GM18951 (cell line): ENCODE results near the gene CHEK2.
"Not testable (repeated sequence)": the region's sequence is repeated elsewhere in the genome, so short reads cannot be mapped to it uniquely, and the experiment has no call there.

Experiments used
- POLR2A ChIP-seq: IDR thresholded peaks from 4 replicates; pipeline ENCODE4 v1.6.1; 2011; ENCODE audit warnings: mild to moderate bottlenecking; ENCODE audit not compliant: insufficient read length, insufficient read depth; ENCODE audit errors: extremely low read depth
- in situ Hi-C: fragments of 300-500 bp; cut with MboI; formaldehyde crosslinking; loops from one replicate; pipeline ENCODE4 v1.12.0; 2022; ENCODE audit warnings: low sequenced_read_pairs, mixed read lengths, inconsistent platforms; ENCODE audit not compliant: unreplicated experiment

Gene CHEK2

DNA sequence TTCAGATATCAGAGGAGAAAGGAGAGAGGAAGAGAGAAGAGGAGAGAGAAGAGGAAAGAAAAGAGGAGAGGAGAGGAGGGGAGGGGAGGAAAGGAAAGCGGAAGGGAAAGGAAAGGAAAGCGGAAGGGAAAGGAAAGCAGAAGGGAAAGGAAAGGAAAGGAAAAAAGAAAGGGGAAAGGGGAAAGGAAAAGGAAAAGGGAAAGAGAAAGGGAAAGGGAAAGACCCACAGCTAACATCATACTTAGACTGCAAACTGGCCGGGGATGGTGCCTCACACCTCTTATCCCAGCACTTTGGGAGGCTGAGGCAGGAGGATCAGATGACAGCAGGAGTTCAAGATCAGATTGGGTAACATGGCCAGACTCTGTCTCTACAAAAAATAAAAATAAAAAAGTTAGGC, 11.4 kb downstream of the CHEK2 start:
- TF ChIP-seq POLR2A: no peak
- in situ Hi-C loops: no loop called here

- TF ChIP-seq POLR2A: no peak
- in situ Hi-C loops: no loop called here
Measured at GRCh38 chr22:28728621-28729313, 12.9 kb downstream of the CHEK2 start.

- in situ Hi-C loops: no loop called here
- TF ChIP-seq POLR2A: no peak
Measured at GRCh38 chr22:28728002-28728401, 13.6 kb downstream of the CHEK2 start.

GRCh38 chr22:28718044-28718443, 23.6 kb downstream of the CHEK2 start:
- in situ Hi-C loops: no loop called here
- no peak for TF ChIP-seq POLR2A

- in situ Hi-C loops: no loop called here
- no peak for TF ChIP-seq POLR2A
Measured at GRCh38 chr22:28716686-28717085, 24.9 kb downstream of the CHEK2 start.

DNA sequence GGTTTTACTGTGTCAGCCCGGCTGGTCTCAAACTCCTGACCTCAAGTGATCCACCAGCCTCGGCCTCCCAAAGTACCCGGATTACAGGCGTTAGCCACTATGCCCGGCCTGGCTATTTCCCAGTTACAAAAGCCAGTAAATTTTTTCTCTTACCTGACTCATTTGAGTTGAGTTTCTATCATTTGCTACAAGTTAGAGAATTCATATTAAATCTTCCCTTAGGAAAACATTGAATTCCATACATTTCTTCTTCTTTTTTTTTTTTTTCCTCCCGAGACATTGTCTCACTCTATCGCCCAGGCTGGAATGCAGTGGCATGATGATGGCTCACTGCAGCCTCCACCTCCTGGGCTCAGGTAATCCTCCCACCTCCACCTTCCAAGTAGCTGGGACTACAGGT, 26.0 kb downstream of the CHEK2 start:
- in situ Hi-C loops: no loop called here
- TF ChIP-seq POLR2A: no peak

GRCh38 chr22:28714043-28714628, 27.5 kb downstream of the CHEK2 start:
- in situ Hi-C loops: no loop called here

DNA sequence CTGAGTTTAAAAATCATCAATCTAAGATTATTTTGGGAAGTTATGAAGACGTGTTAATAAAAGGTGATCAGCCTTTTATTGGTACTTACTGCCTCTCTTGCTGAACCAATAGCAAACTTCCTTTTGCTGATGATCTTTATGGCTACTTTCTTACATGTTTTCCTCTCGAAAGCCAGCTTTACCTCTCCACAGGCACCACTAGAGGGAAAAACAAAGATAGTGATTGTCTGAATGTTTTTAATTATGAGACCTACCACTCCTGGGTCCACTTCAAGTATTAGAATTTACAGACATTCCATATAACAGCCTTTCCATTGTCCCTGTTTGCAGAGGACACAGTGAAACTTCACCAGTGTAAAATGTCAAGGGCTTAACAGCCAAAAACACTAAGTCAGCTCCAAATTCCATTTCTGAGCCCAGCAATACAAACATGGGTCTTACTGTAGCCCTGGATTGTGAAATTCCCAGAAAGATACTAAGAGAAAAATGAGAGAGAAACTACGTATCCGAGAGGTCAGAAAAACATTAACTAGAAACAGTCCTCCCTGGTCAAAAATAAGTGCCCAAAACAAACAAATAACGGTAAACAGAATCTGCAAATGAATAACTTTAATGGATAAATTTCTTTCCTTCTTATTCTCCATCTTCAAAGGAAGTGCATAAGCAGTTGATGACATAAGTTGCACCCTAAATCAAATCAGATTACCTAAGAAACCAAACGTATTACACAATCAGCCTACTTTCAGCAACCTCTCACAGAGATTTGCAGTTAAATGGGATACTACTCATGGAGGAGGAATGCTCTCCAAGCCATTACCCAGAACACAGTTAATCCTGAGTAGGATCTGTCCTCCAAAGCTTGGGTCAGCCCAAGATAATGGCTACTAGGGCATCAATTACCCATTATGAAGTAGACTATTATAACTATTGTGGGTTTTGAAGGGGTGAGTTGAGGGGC, 29.5 kb downstream of the CHEK2 start:
- TF ChIP-seq POLR2A: no peak
- in situ Hi-C loops: no loop called here

More at GRCh38 chr22:28714043-28714628, 27.5 kb downstream of the CHEK2 start:
- no peak for TF ChIP-seq POLR2A

DNA sequence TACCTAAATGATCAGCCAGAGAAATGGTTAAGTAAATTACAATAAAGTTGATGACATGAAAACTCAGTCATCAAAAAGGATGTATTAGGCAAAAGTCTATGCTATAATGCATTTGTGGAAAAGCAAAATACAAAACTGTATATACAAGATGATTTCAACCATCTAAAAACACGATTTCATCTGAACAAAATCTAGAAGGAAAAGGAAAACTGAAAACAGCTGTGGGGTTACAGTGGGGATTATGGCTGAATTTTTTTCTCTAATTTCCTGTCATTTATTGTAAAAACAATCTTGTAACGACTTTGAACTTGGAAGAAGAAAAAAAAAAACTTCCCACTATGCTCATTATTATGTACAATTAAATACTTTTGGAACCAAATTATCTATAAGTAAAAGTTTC, 30.3 kb downstream of the CHEK2 start:
- TF ChIP-seq POLR2A: no peak

GRCh38 chr22:28710576-28711191, 30.9 kb downstream of the CHEK2 start:
- no peak for TF ChIP-seq POLR2A
- in situ Hi-C loops: no loop called here

More for the DNA sequence above, 30.3 kb downstream of the CHEK2 start:
- in situ Hi-C loops: no loop called here

- in situ Hi-C loops: no loop called here
Measured at GRCh38 chr22:28710107-28710506, 31.5 kb downstream of the CHEK2 start.

DNA sequence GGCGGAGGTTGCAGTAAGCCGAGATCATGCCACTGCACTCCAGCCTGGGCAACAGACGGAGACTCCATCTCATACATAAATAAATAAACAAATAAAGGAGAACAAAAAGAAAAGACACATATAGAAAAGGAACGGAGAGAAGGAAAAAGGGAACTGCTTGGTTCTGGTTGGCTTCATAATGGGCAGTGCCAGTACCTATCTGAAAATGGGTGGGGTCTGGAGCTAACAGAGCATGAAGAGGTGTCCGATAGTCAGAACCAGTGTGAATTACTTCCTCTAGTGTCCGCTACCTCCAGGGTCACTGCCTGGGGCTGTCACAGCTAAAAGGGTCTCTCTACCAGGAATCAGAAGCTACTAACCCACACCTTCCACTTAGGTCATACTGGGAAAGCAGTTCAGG, 34.8 kb downstream of the CHEK2 start:
- TF ChIP-seq POLR2A: no peak
- in situ Hi-C loops: no loop called here

More at GRCh38 chr22:28710107-28710506, 31.5 kb downstream of the CHEK2 start:
- no peak for TF ChIP-seq POLR2A

- in situ Hi-C loops: no loop called here
Measured at GRCh38 chr22:28703436-28703835, 38.2 kb downstream of the CHEK2 start.

GRCh38 chr22:28702891-28703290, 38.7 kb downstream of the CHEK2 start:
- in situ Hi-C loops: no loop called here
- no peak for TF ChIP-seq POLR2A

More at GRCh38 chr22:28703436-28703835, 38.2 kb downstream of the CHEK2 start:
- no peak for TF ChIP-seq POLR2A

GRCh38 chr22:28693041-28693760, 48.4 kb downstream of the CHEK2 start:
- in situ Hi-C loops: not testable (repeated sequence)

DNA sequence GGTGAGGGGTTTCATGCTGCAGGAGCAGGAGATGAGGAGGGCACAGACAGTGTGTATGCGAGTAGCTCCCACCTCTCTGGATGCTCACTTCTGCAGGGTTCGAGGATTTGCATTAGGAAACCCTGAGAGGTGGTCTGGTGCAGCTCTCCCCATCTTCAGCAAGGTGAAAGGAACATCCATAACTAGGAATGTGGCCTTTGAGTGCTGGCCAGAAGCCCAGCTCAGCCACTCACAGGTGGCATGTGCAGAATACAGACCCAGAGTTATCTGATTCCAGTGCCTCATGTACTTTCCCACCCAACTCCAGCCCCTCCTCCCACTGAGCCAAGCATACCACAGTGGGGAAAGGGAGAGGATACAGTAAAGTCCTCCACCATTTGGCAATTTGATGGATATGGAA, 51.8 kb downstream of the CHEK2 start:
- in situ Hi-C loops: not testable (repeated sequence)

GRCh38 chr22:28682966-28683365, 58.7 kb downstream of the CHEK2 start:
- in situ Hi-C loops: not testable (repeated sequence)

DNA sequence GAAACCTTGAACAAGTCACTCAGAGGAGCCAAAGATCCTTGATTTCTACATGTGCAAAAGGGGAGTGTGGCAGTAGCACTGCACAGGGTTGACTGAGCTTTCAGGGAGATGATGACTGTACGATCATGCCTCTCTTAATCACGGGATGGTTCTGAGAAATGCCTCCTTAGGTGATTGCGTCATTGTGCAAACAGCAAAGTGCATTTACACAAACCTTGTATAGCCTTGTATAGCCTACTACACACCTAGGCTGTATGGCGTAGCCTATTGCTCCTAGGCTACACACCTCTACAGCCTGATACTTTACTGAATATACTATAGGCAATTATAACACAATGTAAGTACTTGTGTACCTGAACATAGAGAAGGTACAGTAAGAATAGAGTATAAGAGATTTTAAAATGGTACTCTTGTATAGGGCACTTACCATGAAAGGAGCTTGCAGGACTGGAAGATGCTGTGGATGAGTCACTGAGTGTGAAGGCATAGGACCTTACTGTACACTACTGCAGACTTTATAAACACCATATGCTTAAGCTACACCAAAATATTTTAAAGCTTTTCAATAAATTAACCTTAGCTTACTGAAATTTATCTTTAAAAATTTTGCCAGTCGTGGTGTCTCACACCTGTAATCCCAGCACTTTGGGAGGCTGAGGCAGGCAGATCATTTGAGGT, 60.7 kb downstream of the CHEK2 start:
- in situ Hi-C loops: not testable (repeated sequence)
